GM19099 (cell line): Measurements from ENCODE around the gene SNX27.

ENCODE experiments used
- POLR2A ChIP-seq: IDR thresholded peaks from 3 replicates; pipeline ENCODE4 v1.6.1; 2011; ENCODE audit warnings: low read depth; ENCODE audit not compliant: insufficient read length; ENCODE audit errors: extremely low read depth

The SNX27 gene

DNA sequence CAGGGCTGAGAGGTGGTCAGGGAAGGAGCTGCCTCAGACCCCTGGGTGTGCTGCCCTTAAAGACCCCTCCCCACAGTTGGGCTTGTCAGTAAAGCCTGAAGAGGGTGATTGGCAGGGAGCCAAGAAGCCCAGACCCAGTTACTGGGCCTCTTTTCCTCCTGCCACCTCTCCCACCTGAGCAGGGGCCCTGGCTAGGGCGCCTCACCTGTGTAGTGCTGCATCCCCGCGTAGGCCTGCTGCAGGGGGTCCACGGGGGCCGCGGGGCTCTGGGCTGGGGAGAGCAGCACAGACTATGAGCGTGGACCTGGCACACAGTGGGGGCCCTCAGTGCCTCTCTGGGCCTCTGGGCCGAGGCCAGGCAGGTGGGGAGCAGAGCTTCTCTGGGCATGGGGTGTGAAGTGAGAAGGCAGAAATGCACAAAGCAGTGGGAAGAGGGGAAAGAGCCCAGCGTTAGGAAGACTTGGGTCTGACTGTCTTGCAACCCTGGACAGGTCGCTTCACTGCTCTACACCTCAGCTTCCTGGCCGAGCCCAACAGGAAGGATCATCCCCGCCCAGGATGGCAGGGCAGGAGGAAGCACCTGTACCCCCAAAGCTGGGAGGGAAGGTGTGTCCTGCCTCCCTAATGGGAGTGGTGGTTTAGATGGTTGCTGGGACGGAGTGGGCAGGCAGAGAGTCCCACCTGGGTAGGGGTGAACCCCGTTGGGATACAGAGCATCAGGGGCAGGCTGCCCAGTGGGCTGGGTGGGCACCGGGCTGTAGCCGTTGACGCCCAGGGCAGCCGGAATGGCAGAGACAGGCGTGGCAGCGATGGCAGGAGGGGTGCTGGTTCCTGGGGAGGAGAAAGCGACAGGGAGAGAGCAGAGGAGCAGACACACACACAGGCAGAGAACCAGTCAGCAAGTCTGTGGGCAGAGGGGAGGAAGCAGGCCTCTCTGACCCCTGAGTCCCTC, 94.9 kb downstream of the SNX27 start:
- TF ChIP-seq POLR2A, result no peak

DNA sequence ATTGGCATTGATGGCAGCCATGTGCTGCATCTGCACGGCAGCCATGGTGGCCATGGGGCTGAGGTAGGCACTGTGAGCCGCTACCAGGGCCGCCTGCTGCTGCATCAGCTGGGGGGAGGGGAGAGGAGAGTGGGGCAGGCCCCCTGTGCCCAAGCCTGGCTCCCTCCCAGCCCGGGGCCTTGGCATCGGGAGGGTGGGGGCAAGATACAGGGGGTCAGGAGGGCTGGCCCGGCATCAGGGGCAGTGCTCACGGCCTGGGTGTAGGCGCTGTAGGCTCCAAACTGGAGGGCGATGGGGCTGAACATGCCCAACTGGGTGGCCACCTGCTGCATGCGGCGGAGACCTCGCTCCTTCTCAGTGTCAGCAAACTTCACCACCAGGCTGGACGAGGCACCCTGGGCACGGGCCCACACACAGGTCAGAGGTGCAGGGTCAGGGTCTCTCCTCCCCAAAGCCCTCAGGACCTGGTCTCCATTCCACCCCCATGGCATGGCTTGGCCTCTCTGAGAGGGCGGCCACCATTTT, 95.8 kb downstream of the SNX27 start:
- TF ChIP-seq POLR2A, result no peak

DNA sequence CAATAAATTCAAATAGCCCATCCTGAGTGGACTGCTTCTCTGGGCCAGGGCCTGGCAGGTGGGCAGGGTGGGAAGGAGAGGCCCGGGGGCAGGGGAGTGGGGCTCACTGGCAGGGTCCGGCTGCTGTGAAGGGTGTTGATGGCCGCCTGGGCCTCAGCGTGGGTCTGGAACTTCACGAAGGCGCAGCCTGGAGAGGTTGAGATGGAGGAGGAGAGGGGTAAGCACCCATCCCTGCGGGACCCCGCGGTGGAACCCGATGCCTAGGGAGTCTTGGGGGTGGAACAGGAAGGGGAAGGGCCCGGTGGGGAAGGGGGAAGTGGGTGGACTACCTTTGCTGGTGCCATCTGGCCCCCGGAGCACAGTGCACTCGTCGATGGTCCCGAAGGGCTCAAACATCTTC, 97.0 kb downstream of the SNX27 start:
- TF ChIP-seq POLR2A, result no peak

DNA sequence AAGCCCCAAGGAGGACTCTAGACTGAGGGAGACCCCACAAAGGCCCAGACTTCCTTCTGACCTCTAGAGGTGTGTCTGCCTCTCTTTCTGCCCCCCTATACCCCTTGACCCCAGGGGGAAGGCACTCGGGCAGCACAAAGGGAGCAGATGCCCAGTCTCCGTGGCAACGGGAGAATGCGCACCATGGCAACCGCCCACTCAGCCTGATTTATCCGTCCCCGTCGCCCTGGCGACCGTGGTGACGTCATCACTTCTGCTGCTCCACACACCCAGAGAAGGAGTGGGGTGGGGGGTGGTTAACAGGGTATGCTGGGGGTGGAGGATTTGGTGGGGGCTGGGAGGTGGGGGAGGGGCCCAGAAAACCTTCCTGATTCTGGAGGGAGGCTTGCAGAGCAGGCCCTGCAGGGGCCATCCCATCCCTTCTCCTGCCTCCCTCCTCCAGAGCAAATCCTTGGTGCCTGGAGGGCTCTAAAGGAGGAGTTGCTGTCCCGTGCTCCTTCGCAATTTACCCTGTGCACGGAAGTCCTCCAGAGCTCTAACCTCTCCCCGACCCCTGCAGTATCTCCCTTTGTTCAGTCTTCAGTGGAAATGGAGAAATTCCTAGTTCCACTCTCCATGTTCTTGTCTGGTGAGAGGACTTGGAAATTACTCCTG, 98.5 kb downstream of the SNX27 start:
- no peak for TF ChIP-seq POLR2A

DNA sequence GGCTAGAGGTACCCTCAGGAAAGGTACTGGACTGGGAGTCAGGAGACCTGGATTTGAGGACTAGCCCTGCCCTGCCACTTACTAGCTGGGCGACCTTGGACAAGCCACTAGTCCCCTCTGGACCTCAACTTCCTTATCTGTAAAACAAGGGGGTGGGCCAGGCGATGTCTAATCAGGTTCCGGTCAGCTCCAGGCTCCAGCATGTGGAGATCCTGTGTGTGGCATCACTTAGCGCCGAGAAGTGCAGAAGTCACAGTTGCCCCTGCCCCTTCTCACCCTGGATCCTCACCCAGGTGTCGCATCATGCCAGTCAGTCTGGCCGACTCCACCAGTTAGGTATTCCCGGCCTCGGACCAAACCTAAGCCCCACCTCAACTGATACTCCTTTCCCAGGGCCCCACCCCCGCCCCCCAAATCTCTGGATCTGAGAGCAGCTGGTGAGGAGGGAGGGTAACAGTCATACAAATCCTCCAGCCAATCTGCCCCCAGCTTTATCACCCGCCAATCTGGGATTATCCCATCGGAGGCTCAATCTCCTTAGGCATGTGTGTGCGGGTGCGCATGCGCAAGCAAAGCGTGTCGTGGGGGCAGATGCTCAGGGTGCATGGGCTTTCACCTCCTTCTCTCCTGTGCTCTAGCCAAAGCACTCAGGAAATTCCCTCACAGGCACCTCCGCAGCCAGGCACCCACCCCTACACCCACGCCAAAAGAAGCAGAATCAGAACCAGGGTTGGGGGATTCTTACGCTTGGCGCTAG, 99.4 kb downstream of the SNX27 start:
- TF ChIP-seq POLR2A, result no peak

DNA sequence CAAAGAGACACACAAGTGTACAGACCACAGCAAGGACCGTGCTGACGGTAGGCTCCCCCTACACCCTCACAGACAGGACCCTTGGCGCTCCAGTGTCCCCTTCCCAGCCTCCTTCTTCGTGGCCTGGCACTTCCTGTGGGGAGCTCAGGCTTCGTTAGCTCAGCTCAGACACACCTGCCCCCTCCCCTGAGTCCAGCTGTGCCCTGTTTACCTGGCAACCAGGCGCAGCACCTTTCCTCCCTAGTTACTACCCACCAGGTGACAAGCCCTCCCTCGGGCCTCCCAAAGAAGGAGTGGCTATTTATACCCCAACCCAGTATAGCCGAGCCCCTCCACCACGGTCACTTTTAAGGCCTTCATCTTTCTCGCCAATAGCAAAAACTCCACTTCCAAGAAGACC, 100.1 kb downstream of the SNX27 start:
- TF ChIP-seq POLR2A, result no peak

DNA sequence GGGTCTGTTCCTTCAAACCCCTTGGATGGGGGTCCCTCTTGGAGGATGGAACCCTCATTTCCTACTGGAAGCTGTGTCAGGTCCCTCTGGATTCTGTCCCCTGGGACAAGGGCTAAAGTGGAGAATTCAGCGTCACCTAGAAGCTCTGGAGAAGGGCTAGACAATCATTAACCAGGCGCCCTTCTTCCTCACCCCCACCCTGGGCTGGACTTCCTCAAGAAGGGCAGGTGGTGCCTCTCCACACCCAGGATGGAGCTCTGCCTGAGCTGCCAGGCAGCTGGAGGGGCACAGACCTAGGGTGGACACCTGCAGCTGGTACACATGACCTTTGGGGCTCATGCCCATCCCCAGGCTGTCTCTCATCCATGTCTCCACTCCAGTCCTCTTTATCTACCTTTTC, 101.2 kb downstream of the SNX27 start:
- TF ChIP-seq POLR2A, result no peak

DNA sequence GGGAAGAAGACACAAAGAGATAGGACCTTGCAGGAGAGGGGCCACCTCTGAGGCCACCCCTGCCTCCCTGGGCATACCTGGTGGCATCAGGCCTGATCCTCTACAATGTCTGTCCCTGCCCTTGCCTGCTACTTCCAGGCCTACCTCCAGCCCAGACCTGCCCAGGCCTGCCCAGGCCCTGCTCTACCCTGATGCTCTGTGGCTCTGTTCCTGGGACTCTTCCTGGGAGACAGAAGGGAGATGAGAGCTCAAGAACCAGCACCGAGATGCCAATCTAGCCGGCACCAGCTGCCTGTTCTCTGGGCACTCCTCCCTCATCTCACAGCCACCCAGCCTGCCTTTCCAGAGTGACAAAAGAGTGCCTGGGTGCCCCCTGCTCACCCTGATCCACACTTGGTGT, 102.0 kb downstream of the SNX27 start:
- no peak for TF ChIP-seq POLR2A

DNA sequence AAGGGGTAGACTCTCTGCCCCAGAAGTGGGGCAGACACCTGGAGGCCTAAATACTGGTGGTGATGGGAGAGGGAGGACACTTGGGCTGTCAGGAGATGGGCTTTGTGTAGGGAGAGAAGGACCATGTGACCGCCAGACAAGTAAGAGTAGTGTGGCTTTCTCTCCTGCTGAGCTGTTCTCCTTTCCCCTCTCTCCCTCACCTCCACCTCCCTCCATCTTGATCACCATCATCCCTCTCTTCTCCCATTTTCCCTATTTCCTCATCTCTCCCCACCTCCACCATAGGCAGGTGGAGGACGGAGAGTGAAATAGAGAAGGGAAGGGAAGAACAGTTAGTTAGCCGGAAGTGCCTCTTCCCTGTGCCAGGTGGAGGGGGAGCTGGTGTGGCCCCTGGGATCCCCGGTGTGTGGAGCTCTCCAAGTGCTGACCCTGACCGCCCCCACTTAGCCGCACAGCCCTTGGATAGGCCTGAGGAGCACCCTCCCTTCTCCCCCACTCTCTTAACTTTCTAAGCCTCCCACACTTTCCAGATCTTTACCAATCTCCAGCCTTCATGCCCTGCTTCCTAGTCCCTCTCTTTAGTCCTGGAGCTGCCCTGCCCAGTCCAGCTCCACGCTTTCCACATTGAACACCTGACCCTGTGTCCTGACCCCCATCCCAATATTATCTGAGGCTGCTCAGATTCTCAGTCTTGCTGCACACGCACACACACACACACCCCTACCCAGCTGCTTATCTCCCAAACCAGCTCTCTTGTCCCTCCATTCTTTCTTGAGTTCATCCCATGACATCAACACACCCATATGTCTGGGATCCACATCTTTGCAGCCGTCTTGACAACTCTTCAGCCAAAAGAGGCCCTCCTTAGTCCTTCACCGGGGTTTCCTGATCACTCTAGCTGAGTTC, 103.2 kb downstream of the SNX27 start:
- TF ChIP-seq POLR2A, result no peak

DNA sequence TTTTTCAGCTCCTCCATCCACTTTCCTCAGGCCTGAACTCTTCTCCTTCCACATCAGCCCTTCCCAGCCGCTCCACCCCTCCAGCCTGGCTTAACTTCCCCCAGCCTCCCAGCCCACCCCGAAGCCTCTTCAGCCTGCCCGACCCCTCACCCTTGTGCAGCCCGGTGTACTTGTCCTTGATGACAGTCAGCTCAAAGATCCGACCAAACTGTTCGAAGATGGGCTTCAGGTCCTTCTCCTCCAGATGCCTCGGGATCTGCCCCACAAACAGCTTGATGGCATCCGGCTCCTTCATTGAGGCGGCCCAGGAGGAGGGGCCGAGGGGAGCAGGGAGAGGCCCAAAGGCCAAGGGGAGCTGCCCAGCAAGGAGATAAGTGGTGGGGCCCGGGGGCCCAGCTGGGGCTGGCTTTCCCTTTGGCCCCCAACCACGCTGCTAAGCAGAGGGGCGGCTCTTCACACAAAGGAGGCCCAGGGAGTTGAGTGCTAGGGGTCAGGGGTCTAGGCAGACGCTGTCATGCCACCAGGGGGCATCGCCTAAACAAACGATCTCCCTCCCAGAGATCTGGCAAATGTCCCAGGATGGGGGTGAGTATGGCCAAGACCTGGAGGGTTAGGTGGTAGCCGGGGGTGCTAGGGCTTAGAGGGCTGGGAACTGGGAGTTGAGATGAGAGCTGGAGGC, 104.0 kb downstream of the SNX27 start:
- TF ChIP-seq POLR2A, result no peak

DNA sequence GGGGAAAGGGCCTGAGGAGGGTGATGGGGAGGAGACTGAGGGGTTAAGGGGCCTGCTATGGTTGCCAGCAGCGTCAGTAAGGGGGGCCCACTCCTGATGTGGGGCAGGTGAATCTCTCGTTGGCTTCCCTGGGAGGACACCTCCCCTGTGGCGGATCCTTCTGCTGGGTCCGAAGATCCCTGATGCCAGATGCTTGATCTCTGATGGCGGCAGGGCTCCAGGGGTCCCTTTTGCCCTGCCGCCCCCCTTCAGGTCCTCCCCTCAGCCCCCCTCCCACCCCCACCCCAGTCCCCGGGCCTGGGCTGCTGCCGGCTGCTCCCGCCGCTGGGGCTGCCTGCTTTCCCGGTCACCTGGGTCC, 104.5 kb downstream of the SNX27 start:
- no peak for TF ChIP-seq POLR2A

DNA sequence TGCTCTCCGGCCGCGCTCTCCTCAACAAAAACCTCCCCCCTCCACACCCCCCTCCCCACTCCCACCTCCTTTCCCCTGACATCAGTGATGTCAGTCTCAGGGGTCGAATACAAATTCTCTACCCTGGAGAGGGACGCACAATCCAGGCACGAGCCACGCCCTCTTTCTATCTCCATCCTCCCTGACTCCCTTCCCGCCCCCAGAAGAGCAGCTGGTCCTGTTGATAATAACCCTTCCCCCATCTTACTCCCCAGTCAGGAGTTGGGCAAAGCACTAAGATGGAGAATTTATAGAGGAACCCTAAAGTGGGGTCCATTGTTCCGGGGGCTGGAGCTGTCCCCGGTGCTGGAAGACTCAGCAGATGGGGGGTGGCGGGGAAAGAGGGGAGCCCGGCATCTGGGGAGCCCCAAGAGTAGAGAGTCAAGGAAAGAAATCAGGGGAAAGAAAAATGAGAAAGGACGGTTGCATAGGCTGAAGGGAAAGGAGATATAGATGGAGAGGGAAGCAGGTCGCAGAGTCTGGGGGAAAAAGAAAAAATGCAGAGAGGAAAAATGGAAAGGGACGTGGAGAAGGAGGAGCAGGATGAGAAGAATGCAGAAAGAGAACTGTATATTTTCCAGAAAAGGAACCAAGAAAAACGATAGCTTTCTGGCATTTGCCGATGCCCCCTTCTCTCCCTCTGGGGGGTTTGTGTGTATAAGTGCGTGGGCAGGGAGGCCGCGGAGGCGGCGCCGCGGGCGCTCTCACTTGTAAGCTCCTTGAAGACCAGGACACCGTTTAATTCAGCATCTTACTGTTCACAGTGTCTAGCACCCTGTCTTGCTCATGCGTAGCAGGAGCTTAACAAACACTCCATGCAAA, 105.2 kb downstream of the SNX27 start, which contains the start of gene CELF3:
CELF3 (minus strand) TSS at position 33 of the 861 bp plus-strand sequence. CDS start 783 bp downstream, outside the sequence.
- TF ChIP-seq POLR2A, result no peak

DNA sequence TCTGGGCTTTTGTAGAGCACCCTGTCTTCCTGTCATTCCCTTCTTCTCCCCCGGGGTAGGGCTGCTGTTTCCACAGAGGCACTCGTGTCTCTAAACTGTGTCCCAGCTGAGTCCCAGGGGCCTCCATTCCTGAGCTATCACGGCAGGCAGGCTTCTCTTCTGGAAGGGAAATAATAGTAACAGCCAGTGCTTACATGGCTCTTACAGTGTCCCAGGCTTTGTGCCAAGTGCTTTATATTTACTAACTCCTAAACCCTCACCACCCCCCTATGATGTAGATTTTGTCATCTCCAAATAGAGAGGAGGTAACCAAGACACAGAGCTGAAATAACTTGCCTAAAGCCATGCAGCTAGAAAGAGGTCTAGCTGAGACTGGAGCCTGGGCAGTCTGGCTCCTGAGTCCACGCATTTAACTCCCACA, 106.2 kb downstream of the SNX27 start:
- no peak for TF ChIP-seq POLR2A
